Spleen (tissue), 7 donors: Measurements from ENCODE around the gene HSPA12A.

Source experiments
- CTCF ChIP-seq, 11 experiments: fragments of 200-600 bp in 7 of 11; fragments of 450-650 bp in 4 of 11; sonication (generic) in 4 of 11; IDR thresholded peaks in 8 of 11; conservative IDR thresholded peaks in 3 of 11; 1 replicate in 7 of 11; 2 replicates in 4 of 11; pipeline versions ENCODE4 v1.4.0 to v1.8.0; 2016 to 2021; ENCODE audit warnings: antibody characterized with exemption in 11 of 11, inconsistent platforms in 4 of 11, mild to moderate bottlenecking in 1 of 11
- POLR2A ChIP-seq, 3 donors: fragments of 450-650 bp; IDR thresholded peaks; one replicate each; pipeline ENCODE4 v1.5.1; 2017; ENCODE audit warnings: antibody characterized with exemption in 3 of 3, mild to moderate bottlenecking in 1 of 3
- POLR2AphosphoS5 ChIP-seq, 3 donors: sonication (generic); formaldehyde crosslinking; IDR thresholded peaks; one replicate each; pipeline ENCODE4 v1.5.1; 2017; ENCODE audit warnings: antibody characterized with exemption in 3 of 3
- donor health status: DM: no; HTN: no; CAD: no; lungs with moderate emphysema.
- donor health status: DM: no; HTN: no; CAD: no.
- donor health status: DM: no; HTN: no; CAD: no.

- TF ChIP-seq CTCF (IDR thresholded peaks at IDR 0.05 in 8 of 11, conservative IDR thresholded peaks at IDR 0.05 in 3 of 11) (no peak), POLR2A (IDR thresholded peaks at IDR 0.05) (no peak), POLR2AphosphoS5 (IDR thresholded peaks at IDR 0.05) (no peak)
Observed at GRCh38 chr10:116657863-116658551, 84.4 kb downstream of the HSPA12A start.
